GM21526 (cell line): ENCODE results near the gene CYFIP2.

Source experiments
- ATAC-seq: cut with Tn5 transposase; IDR thresholded peaks from one replicate; pipeline ENCODE4 v1.9.1; 2021; ENCODE audit warnings: moderate library complexity; ENCODE audit not compliant: unreplicated experiment, low FRiP score

The CYFIP2 gene

GRCh38 chr5:157253547-157253946 lies 12.4 kb upstream of the CYFIP2 start:
- ATAC-seq = peak; percentile 49

GRCh38 chr5:157258450-157258849 lies 7.5 kb upstream of the CYFIP2 start:
- ATAC-seq = no peak

GRCh38 chr5:157259699-157260098 lies 6.2 kb upstream of the CYFIP2 start:
- no peak for ATAC-seq

- ATAC-seq = no peak
Observed at GRCh38 chr5:157263496-157264090, 2.3 kb upstream of the CYFIP2 start.

GRCh38 chr5:157266286-157267007 lies 524 bp downstream of the CYFIP2 start:
- peak; percentile 40 for ATAC-seq

GRCh38 chr5:157267025-157267424 lies 1.1 kb downstream of the CYFIP2 start:
- no peak for ATAC-seq

GRCh38 chr5:157267761-157268480 lies 2.0 kb downstream of the CYFIP2 start:
- no peak for ATAC-seq

GRCh38 chr5:157269165-157269671 lies 3.3 kb downstream of the CYFIP2 start:
- no peak for ATAC-seq

GRCh38 chr5:157269761-157270272 lies 3.9 kb downstream of the CYFIP2 start:
- ATAC-seq = no peak

- no peak for ATAC-seq
Observed at GRCh38 chr5:157270771-157271170, 4.8 kb downstream of the CYFIP2 start.

- peak; percentile 82 for ATAC-seq
Observed at GRCh38 chr5:157271740-157272271, 5.9 kb downstream of the CYFIP2 start.

GRCh38 chr5:157273131-157273556 lies 7.2 kb downstream of the CYFIP2 start:
- peak; percentile 46 for ATAC-seq

GRCh38 chr5:157275403-157275802 lies 9.5 kb downstream of the CYFIP2 start:
- ATAC-seq = no peak

- ATAC-seq = no peak
Observed at GRCh38 chr5:157278319-157279037, 12.6 kb downstream of the CYFIP2 start.

GRCh38 chr5:157279605-157280239 lies 13.8 kb downstream of the CYFIP2 start:
- ATAC-seq = no peak

GRCh38 chr5:157280927-157281326 lies 15.0 kb downstream of the CYFIP2 start:
- ATAC-seq = no peak

- ATAC-seq = no peak
Observed at GRCh38 chr5:157282150-157282549, 16.2 kb downstream of the CYFIP2 start.

GRCh38 chr5:157283434-157283833 lies 17.5 kb downstream of the CYFIP2 start:
- peak; percentile 97 for ATAC-seq

GRCh38 chr5:157284458-157285212 lies 18.7 kb downstream of the CYFIP2 start:
- ATAC-seq = no peak
